ENCODE data around the gene EPS8. TPM values are rescaled to one million over a fixed set of nuclear protein-coding genes. Genes with fewer than 3 reads are reported as not detected.

Gene EPS8
- total RNA-seq, 4 donors from 2014 or later, result 54.4 to 120 (median 78.7) TPM

- intact Hi-C loops (cut with DNase I), result no loop called here
- Histone ChIP-seq H3K27ac (replicated peaks in 1 of 4) (peak overlapping the region in 1 of 4 donors; percentile 8), H3K4me1 (peaks cover 0 to 7% (median 0%) of the 10 kb centered on the region in 4 donors), H3K9me3 (no peaks in the 10 kb centered on the region), H3K27me3 (no peaks in the 10 kb centered on the region), H3K4me3 (no peak overlapping the region), H3K36me3 (no peaks in the 10 kb centered on the region)
- TF ChIP-seq EP300 (IDR thresholded peaks at IDR 0.05), result no peak
- TF ChIP-seq POLR2AphosphoS5 (IDR thresholded peaks at IDR 0.05), result no peak
- TF ChIP-seq, protein P1, sequence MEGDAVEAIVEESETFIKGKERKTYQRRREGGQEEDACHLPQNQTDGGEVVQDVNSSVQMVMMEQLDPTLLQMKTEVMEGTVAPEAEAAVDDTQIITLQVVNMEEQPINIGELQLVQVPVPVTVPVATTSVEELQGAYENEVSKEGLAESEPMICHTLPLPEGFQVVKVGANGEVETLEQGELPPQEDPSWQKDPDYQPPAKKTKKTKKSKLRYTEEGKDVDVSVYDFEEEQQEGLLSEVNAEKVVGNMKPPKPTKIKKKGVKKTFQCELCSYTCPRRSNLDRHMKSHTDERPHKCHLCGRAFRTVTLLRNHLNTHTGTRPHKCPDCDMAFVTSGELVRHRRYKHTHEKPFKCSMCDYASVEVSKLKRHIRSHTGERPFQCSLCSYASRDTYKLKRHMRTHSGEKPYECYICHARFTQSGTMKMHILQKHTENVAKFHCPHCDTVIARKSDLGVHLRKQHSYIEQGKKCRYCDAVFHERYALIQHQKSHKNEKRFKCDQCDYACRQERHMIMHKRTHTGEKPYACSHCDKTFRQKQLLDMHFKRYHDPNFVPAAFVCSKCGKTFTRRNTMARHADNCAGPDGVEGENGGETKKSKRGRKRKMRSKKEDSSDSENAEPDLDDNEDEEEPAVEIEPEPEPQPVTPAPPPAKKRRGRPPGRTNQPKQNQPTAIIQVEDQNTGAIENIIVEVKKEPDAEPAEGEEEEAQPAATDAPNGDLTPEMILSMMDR (IDR thresholded peaks at IDR 0.05), result no peak
- TF ChIP-seq POLR2A (IDR thresholded peaks at IDR 0.05; ENCODE audit: low read depth), result no peak
- WGBS, result 71% methylated on average over 2 of the region's 2 CpGs
- DNase-seq (ENCODE audit: extremely low spot score), result no peak
These were observed 22.3 kb upstream of the EPS8 start for GRCh38 chr12:15811214-15812127.

DNA sequence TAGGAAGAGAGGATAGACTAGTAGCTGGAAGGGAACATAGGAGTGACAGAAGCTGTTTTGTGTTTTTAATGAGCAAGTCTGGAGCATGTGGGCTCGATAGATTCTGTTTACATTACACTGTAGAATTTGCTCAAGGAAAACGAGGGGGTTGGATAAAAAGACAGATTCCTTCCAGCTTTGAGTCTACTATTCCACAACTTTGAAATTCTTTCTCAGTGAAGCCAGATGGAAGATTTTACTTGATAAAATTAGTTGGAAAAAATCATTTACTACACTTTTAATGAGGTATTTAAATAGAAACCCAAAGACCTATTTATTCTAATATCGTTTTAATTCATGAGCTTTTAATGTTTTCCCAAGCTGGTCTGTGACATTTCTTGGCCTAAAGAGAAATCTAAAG, 19.5 kb upstream of the EPS8 start:
- no peaks in the 10 kb centered on the region for H3K27me3 ChIP-seq
- TF ChIP-seq, protein P1 (IDR thresholded peaks at IDR 0.05), result no peak
- TF ChIP-seq POLR2A (IDR thresholded peaks at IDR 0.05; ENCODE audit: low read depth) (no peak), POLR2AphosphoS5 (IDR thresholded peaks at IDR 0.05) (no peak), EP300 (IDR thresholded peaks at IDR 0.05) (no peak)
- no peaks in the 10 kb centered on the region for H3K36me3 ChIP-seq
- peaks cover 0 to 7% (median 0%) of the 10 kb centered on the region in 4 donors for H3K4me1 ChIP-seq
- WGBS, result 25% methylated on average over 3 of the region's 3 CpGs
- no peak overlapping the region for H3K27ac ChIP-seq (replicated peaks in 1 of 4)
- no peaks in the 10 kb centered on the region for H3K9me3 ChIP-seq
- H3K4me3 ChIP-seq, result no peak overlapping the region
- DNase-seq (ENCODE audit: extremely low spot score), result no peak
- intact Hi-C loops (cut with DNase I), result no loop called here

DNA sequence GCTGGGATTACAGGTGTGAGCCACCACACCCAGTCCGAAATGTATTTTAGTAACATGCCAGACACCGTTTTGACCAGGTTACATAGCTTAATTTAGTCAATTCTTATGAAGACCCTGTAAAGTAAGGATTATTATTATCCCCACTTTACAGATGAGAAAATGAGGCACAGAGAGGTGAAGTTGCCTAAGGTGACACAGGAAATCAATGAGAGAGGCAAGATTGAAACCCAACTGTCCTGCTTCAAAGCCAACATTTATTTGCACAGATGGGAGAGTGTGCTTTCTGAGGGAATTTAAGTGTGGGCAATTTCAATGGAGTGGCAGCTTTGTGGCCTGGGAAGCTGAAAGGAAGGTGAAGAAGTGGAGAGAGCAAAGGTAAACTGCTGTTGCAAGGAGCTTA, 19.1 kb upstream of the EPS8 start:
- Histone ChIP-seq H3K9me3 (no peaks in the 10 kb centered on the region), H3K4me1 (peaks cover 0 to 7% (median 0%) of the 10 kb centered on the region in 4 donors), H3K27ac (replicated peaks in 1 of 4) (no peak overlapping the region), H3K4me3 (no peak overlapping the region), H3K36me3 (no peaks in the 10 kb centered on the region), H3K27me3 (no peaks in the 10 kb centered on the region)
- TF ChIP-seq POLR2AphosphoS5 (IDR thresholded peaks at IDR 0.05) (no peak), EP300 (IDR thresholded peaks at IDR 0.05) (no peak)
- no peak for DNase-seq (ENCODE audit: extremely low spot score)
- intact Hi-C loops (cut with DNase I), result no loop called here
- 90% methylated on average over 2 of the region's 2 CpGs for WGBS

GRCh38 chr12:15806826-15807225, 17.6 kb upstream of the EPS8 start:
- WGBS, result 100% methylated on average over 1 of the region's 1 CpG
- no peaks in the 10 kb centered on the region for H3K9me3 ChIP-seq

More at GRCh38 chr12:15806826-15807225, 17.6 kb upstream of the EPS8 start:
- Histone ChIP-seq H3K4me3 (no peak overlapping the region), H3K27me3 (no peaks in the 10 kb centered on the region), H3K36me3 (no peaks in the 10 kb centered on the region), H3K4me1 (peaks cover 0 to 7% (median 0%) of the 10 kb centered on the region in 4 donors), H3K27ac (replicated peaks in 1 of 4) (no peak overlapping the region)
- DNase-seq (ENCODE audit: extremely low spot score), result no peak
- intact Hi-C loops (cut with DNase I), result no loop called here
- TF ChIP-seq POLR2A (IDR thresholded peaks at IDR 0.05; ENCODE audit: low read depth) (no peak), EP300 (IDR thresholded peaks at IDR 0.05) (no peak), POLR2AphosphoS5 (IDR thresholded peaks at IDR 0.05) (no peak)
- TF ChIP-seq, protein P1 (IDR thresholded peaks at IDR 0.05), result no peak
